Measurements from ENCODE around the gene GIMAP8.

DNA sequence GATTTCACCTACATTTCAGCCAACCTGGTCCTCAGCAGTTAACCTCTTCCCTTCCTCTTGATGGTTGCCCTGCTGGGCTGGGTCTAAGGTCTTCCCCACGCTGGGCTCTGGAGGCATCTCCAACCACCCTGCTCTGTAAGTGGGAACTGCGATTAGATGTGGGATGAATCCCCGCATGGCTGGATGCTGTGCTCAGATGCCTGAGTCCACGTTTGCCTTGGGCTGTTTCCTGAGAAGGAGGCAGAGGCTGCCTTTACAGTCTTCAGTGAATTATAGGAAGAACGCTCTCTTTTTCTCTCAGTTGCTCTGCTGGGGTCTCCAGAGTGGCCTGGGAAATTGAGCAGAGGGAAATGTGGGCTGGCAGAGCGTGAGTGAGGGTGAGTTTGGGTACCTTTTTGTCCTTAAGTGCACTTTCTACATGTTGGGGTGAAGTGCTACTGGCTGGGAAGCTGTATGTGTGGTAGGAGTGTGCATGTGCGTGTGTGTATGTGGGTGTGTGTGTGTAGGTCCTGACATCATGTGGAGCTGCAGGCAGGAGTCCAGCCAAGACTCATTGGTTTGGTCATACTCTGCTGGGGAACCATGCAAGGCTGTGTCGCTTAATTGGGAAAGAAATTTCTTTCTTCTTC is 1.5 kb downstream of the GIMAP8 start:
- TF ChIP-seq EZH2 (IDR thresholded peaks at IDR 0.05) (no peak), POLR2AphosphoS5 (IDR thresholded peaks at IDR 0.05; ENCODE audit: borderline replicate concordance, low read depth, low read length) (no peak)
